CD4-positive, alpha-beta memory T cell (primary cell): ENCODE measurements around the gene GAS6. TPM values are rescaled to one million over a fixed set of nuclear protein-coding genes. Genes with fewer than 3 reads are reported as not detected.
A peak's percentile ranks its signal among the peaks of the same experiment; 100 is the strongest.
"Not testable (repeated sequence)": the region's sequence is repeated elsewhere in the genome, so short reads cannot be mapped to it uniquely, and the experiment has no call there.

Experiments
- CTCF ChIA-PET: fragments of 350-600 bp; sonication (Branson Sonifier 250); formaldehyde crosslinking; loops from one replicate; lab custom pipeline; 2021; ENCODE audit warnings: inconsistent platforms; ENCODE audit not compliant: partially characterized antibody; lab: Charles Lee
- POLR2A ChIA-PET: fragments of 350-600 bp; sonication (Branson Sonifier 250); formaldehyde crosslinking; loops from one replicate; lab custom pipeline; 2021; ENCODE audit not compliant: partially characterized antibody; lab: Charles Lee
- DNase-seq, 5 donors: peaks; one replicate each; pipeline versions ENCODE4 v3.0.0 to v3.0.0-alpha.2; 2020 to 2022; ENCODE audit warnings: mixed read lengths in 1 of 5
- H3K27ac ChIP-seq: one replicate; pipeline ENCODE4 v1.7.0; 2013; ENCODE audit warnings: low read depth, low read length
- H3K27me3 ChIP-seq: 2 replicates; pipeline ENCODE4 v1.7.0; 2013; ENCODE audit warnings: mild to moderate bottlenecking, low read length, moderate library complexity; ENCODE audit not compliant: insufficient read depth
- H3K36me3 ChIP-seq: 2 replicates; pipeline ENCODE4 v1.7.0; 2013; ENCODE audit warnings: mild to moderate bottlenecking, low read length, moderate library complexity; ENCODE audit not compliant: insufficient read depth
- H3K4me1 ChIP-seq: 2 replicates; pipeline ENCODE4 v1.7.0; 2013; ENCODE audit warnings: mild to moderate bottlenecking, low read length, moderate library complexity; ENCODE audit not compliant: insufficient read depth
- H3K4me3 ChIP-seq, 2 donors: one replicate each; pipeline ENCODE4 v1.7.0; 2013; ENCODE audit warnings: low read length in 2 of 2, mild to moderate bottlenecking in 1 of 2
- H3K9me3 ChIP-seq, 2 donors: one replicate each; pipeline ENCODE4 v1.7.0; 2013; ENCODE audit warnings: low read length in 2 of 2, control low read depth in 1 of 2; ENCODE audit not compliant: control insufficient read depth in 1 of 2
- H3K27ac Mint-ChIP-seq, 7 donors: one replicate each; pipeline ENCODE4 v1.8.0; 2020 to 2021; ENCODE audit warnings: mixed read lengths in 7 of 7, mild to moderate bottlenecking in 6 of 7, inconsistent platforms in 3 of 7, moderate library complexity in 3 of 7
- H3K27me3 Mint-ChIP-seq, 2 donors: one replicate each; pipeline ENCODE4 v1.8.0; 2020 to 2021; ENCODE audit warnings: mixed read lengths in 2 of 2
- H3K36me3 Mint-ChIP-seq, 2 donors: one replicate each; pipeline ENCODE4 v1.8.0; 2020 to 2021; ENCODE audit warnings: mixed read lengths in 2 of 2, inconsistent platforms in 1 of 2, mild to moderate bottlenecking in 1 of 2
- H3K4me1 Mint-ChIP-seq, 4 donors: one replicate each; pipeline ENCODE4 v1.8.0; 2020 to 2021; ENCODE audit warnings: mixed read lengths in 4 of 4, mild to moderate bottlenecking in 1 of 4
- H3K4me3 Mint-ChIP-seq, 8 donors: one replicate each; pipeline ENCODE4 v1.8.0; 2020 to 2021; ENCODE audit warnings: mixed read lengths in 8 of 8, mild to moderate bottlenecking in 7 of 8, moderate library complexity in 6 of 8, inconsistent platforms in 3 of 8
- H3K9me3 Mint-ChIP-seq, 8 donors: one replicate each; pipeline ENCODE4 v1.8.0; 2020 to 2021; ENCODE audit warnings: mixed read lengths in 8 of 8, mild to moderate bottlenecking in 5 of 8, inconsistent platforms in 3 of 8, moderate library complexity in 1 of 8
- intact Hi-C: fragments of 100-400 bp; cut with micrococcal nuclease; formaldehyde crosslinking; loops from one replicate; pipeline ENCODE4 v1.15.1; 2023
- polyA plus RNA-seq, 2 donors: library from polyadenylated mRNA; unstranded; fragments of 300-500 nt; fragmentation: Illumina TruSeq; gene quantifications; one replicate each; pipeline ENCODE4 v1.2.3, GENCODE V29; 2021
- total RNA-seq, 2 experiments: library from RNA; stranded (reverse); gene quantifications; one replicate each; pipeline ENCODE4 v1.2.3, GENCODE V29; 2021

The GAS6 gene
- total and polyA plus RNA-seq, 4 experiments from 2014 or later, result 0.39 to 17.2 (median 8.8) TPM

DNA sequence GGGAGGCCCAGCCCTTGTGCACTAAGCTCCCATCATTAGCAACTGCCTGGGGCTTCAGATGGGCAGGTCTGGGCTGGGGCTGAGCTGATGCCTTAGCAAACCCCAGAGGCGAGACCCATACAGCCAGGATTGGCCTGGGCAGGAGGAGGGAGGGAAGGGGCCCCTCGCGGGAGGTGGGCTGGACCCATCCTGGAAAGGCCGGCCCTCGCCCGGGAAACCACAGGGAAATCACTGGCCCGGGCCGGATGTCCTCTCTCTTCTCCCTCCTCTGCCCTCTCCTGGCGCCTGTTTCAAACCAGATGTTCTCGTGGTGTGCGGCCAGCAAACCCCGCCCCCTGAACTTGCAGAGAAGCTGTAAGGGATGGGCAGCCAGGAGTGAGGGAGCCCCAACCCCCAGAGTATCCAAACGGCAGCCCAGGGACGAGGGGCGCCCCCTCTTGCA, 61.8 kb downstream of the GAS6 start:
- Histone ChIP-seq H3K36me3 (no peaks in the 10 kb centered on the region), H3K9me3 (no peaks in the 10 kb centered on the region), H3K4me1 (no peaks in the 10 kb centered on the region), H3K27me3 (no peaks in the 10 kb centered on the region), H3K4me3 (no peak overlapping the region), H3K27ac (no peak overlapping the region)
- no peak for DNase-seq
- Mint-ChIP-seq H3K27ac (no peak overlapping the region), H3K27me3 (no peaks in the 10 kb centered on the region), H3K4me3 (no peak overlapping the region), H3K4me1 (no peaks in the 10 kb centered on the region), H3K9me3 (no peaks in the 10 kb centered on the region), H3K36me3 (no peaks in the 10 kb centered on the region)
- ChIA-PET CTCF (no interaction called here), POLR2A (no interaction called here)
- intact Hi-C loops, result no loop called here

DNA sequence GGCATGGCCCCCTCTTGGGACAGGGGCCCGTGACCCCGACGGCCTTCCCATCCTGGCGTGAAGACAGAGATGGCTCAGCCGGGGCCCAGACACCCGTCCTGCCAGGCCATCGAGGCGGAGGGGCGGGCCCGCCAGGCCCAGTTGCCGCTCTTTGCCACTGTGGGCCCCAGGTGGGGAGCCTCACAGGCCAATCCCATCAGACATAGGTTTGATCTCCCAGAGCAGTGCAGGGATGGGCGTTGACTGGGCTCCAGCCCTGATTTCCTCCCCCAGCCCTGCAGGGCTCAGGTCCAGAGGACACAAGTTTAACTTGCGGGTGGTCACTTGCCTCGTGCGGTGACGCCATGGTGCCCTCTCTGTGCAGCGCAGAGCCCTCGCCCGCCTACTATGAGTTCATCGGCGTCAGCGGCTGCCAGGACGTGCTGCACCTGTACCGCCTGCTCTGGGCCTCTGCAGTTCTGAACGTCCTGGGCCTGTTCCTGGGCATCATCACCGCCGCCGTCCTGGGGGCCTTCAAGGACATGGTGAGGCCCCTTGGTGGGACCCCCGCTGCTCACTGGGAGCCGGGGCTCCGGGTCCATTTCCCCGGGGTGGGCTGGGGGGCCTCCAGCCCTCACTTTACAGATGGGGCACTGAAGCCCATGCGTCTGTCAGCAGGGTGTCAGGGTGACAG, 62.5 kb downstream of the GAS6 start:
- Histone ChIP-seq H3K36me3 (no peaks in the 10 kb centered on the region), H3K27me3 (no peaks in the 10 kb centered on the region), H3K27ac (no peak overlapping the region), H3K9me3 (no peaks in the 10 kb centered on the region), H3K4me1 (no peaks in the 10 kb centered on the region), H3K4me3 (no peak overlapping the region)
- no peaks in the 10 kb centered on the region for H3K4me1 Mint-ChIP-seq
- ChIA-PET CTCF (no interaction called here), POLR2A (no interaction called here)
- intact Hi-C loops, result no loop called here
- H3K4me3 Mint-ChIP-seq, result no peak overlapping the region
- H3K27ac Mint-ChIP-seq, result no peak overlapping the region
- H3K36me3 Mint-ChIP-seq, result no peaks in the 10 kb centered on the region
- peak in 1 of 5 donors; percentile 21 for DNase-seq
- no peaks in the 10 kb centered on the region for H3K27me3 Mint-ChIP-seq
- H3K9me3 Mint-ChIP-seq, result no peaks in the 10 kb centered on the region

DNA sequence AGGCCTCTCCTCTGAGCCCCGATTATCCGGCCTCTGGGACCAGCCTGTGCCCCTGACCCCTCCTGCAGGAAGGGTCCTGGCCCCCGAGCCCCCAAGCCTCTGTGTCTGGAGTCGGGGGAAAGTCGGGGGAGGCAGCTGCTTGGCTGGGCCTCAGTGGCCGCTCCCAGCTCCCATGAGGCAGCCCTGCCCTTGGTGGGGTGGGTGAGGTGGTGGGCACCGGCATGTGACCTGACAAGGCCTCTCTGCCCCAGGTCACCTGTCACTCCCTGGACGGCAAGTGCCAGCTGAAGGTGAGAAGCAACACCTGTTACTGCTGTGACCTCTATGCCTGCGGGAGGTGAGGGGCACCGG, 63.3 kb downstream of the GAS6 start:
- Mint-ChIP-seq H3K27ac (no peak overlapping the region), H3K4me3 (no peak overlapping the region), H3K9me3 (no peaks in the 10 kb centered on the region), H3K4me1 (no peaks in the 10 kb centered on the region), H3K36me3 (no peaks in the 10 kb centered on the region), H3K27me3 (no peaks in the 10 kb centered on the region)
- Histone ChIP-seq H3K36me3 (no peaks in the 10 kb centered on the region), H3K4me1 (no peaks in the 10 kb centered on the region), H3K4me3 (no peak overlapping the region), H3K27me3 (no peaks in the 10 kb centered on the region), H3K9me3 (no peaks in the 10 kb centered on the region), H3K27ac (no peak overlapping the region)
- ChIA-PET CTCF (no interaction called here), POLR2A (no interaction called here)
- intact Hi-C loops, result no loop called here
- peak in 1 of 5 donors; percentile 23 for DNase-seq

DNA sequence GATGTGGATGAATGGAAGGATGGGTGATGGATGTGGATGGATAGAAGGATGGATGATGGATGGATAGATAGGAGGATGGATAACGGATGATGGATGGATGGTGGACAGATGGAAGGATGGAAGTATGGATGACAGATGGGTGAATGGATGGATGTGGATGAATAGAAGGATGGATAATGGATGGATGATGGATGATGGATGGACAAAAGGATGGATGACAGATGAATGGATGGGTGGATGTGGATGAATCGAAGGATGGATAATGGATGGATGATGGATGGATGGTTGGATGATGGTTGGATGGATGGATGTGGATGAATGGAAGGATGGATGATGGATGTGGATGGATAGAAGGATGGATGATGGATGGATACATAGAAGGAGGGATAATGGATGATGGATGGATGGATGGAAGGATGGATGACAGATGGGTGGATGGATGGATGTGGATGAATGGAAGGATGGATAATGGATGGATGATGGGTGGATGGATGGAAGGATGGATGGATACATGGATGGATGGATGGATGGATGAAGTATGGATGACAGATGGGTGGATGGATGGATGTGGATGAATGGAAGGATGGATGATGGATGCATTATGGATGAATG, 65.6 kb downstream of the GAS6 start:
- H3K36me3 Mint-ChIP-seq, result no peaks in the 10 kb centered on the region
- Histone ChIP-seq H3K4me3 (no peak overlapping the region), H3K36me3 (no peaks in the 10 kb centered on the region), H3K9me3 (no peaks in the 10 kb centered on the region), H3K4me1 (no peaks in the 10 kb centered on the region), H3K27me3 (no peaks in the 10 kb centered on the region), H3K27ac (no peak overlapping the region)
- CTCF ChIA-PET, result no interaction called here
- no peaks in the 10 kb centered on the region for H3K9me3 Mint-ChIP-seq
- H3K27me3 Mint-ChIP-seq, result no peaks in the 10 kb centered on the region
- no peaks in the 10 kb centered on the region for H3K4me1 Mint-ChIP-seq
- DNase-seq, result no peak
- no peak overlapping the region for H3K27ac Mint-ChIP-seq
- POLR2A ChIA-PET, result no interaction called here
- H3K4me3 Mint-ChIP-seq, result no peak overlapping the region
- intact Hi-C loops, result no loop called here

DNA sequence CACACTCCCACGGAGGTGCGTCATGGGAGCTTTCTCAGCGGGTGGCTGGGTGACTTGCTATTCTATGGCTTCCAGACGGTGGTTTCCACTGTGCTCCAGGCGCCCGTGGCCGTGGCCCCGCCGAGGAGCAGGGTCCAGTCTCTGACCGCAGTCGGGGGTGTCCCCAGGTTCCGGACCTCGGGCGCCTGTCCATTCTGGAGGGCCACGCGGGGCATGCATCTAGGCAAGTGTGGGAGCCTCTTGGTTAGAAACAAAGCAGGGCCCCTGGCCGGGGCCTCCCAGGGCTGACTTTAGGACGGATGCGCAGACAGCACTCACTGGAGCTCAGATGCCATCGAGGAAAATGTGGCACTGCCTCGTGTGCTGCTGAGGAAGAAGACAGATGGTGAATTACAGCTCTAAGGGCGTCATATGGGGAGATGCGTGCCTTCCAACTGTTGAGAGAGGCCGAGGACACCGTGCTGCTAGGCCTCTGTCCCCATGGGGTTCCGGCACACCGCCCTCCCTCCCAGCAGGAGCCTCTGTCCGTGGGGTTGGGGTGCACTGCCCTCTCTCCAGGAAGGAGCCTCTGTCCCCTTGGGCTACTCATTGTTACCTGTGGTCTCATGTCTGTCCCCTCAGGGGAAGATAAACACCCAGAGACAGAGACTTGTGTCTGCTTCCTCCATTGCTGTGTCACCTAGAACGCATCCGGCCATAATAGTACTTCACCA, 66.8 kb downstream of the GAS6 start:
- POLR2A ChIA-PET, result no interaction called here
- DNase-seq, result no peak
- intact Hi-C loops, result no loop called here

DNA sequence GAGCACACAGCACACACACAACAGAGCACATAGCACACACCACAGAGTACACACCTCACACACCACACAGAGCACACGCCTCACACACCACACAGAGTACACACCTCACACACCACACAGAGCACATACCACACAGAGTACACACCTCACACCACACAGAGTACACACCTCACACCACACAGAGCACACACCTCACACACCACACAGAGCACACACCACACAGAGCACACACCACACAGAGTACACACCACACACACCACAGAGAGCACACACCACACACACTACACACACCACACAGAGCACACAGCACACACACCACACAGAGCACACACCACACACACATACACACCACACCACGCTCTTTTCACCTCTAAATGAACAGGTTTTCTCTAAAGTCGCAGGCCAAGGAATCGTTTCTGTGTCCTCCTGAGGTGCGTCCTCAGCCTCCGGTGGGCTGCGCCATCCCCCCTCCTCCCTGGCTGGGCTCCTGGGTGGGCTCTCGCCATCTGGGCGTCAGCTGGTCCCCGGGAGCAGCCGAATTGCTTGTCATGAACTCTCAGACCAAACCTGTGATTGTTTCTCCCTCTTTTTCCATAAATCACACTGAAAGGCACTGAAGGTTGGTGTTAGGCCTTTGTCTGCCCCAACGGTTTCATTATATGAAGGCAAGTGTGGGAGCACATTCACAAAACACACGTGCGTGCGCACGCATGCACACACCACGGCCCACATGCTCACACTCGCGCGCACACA, 67.5 kb downstream of the GAS6 start:
- ChIA-PET POLR2A (no interaction called here), CTCF (no interaction called here)
- Histone ChIP-seq H3K27me3 (no peaks in the 10 kb centered on the region), H3K36me3 (no peaks in the 10 kb centered on the region), H3K9me3 (no peaks in the 10 kb centered on the region), H3K4me1 (no peaks in the 10 kb centered on the region), H3K4me3 (no peak overlapping the region), H3K27ac (no peak overlapping the region)
- intact Hi-C loops, result no loop called here
- Mint-ChIP-seq H3K27me3 (peaks cover 0 to 2% of the 10 kb centered on the region in 2 donors), H3K4me1 (no peaks in the 10 kb centered on the region), H3K36me3 (no peaks in the 10 kb centered on the region), H3K9me3 (no peaks in the 10 kb centered on the region), H3K27ac (no peak overlapping the region), H3K4me3 (no peak overlapping the region)
- no peak for DNase-seq

More for the DNA sequence above, 66.8 kb downstream of the GAS6 start:
- no peaks in the 10 kb centered on the region for H3K27me3 ChIP-seq
- H3K4me1 ChIP-seq, result no peaks in the 10 kb centered on the region
- H3K4me3 ChIP-seq, result no peak overlapping the region
- no peaks in the 10 kb centered on the region for H3K36me3 ChIP-seq
- no peaks in the 10 kb centered on the region for H3K9me3 ChIP-seq
- H3K27me3 Mint-ChIP-seq, result peaks cover 0 to 2% of the 10 kb centered on the region in 2 donors
- no peak overlapping the region for H3K27ac ChIP-seq
- no peak overlapping the region for H3K27ac Mint-ChIP-seq
- no peak overlapping the region for H3K4me3 Mint-ChIP-seq
- CTCF ChIA-PET, result no interaction called here
- no peaks in the 10 kb centered on the region for H3K4me1 Mint-ChIP-seq
- no peaks in the 10 kb centered on the region for H3K36me3 Mint-ChIP-seq
- H3K9me3 Mint-ChIP-seq, result no peaks in the 10 kb centered on the region

DNA sequence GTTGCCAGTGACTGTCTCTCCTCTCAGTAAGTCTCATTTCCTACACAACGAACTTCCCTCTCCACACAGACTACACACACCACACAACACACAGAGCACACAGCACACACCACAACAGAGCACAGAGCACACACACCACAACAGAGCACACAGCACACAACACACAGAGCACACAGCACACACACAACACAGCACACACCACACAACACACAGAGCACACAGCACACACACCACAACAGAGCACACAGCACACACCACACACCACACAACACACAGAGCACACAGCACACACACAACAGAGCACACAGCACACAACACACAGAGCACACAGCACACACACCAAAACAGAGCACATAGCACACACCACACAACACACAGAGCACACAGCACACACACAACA, 68.5 kb downstream of the GAS6 start:
- H3K36me3 Mint-ChIP-seq, H3K27me3 Mint-ChIP-seq, H3K4me1 Mint-ChIP-seq, H3K27ac ChIP-seq, H3K4me1 ChIP-seq, H3K27me3 ChIP-seq, H3K9me3 Mint-ChIP-seq, H3K4me3 ChIP-seq, H3K4me3 Mint-ChIP-seq, H3K36me3 ChIP-seq, CTCF ChIA-PET, DNase-seq, POLR2A ChIA-PET, intact Hi-C loops, H3K27ac Mint-ChIP-seq, H3K9me3 ChIP-seq: not testable (repeated sequence)
